Heart right ventricle (tissue), 16 donors: Measurements from ENCODE around the gene NAV1. TPM values are rescaled to one million over a fixed set of nuclear protein-coding genes. Genes with fewer than 3 reads are reported as not detected.
"Not testable (repeated sequence)": the region's sequence is repeated elsewhere in the genome, so short reads cannot be mapped to it uniquely, and the experiment has no call there.

Source experiments
- ATAC-seq, 8 donors: fragments of 200-7000 bp; cut with Tn5 transposase; one replicate each; pipeline ENCODE4 v1.9.1; 2020; ENCODE audit warnings: mild to moderate bottlenecking in 8 of 8, moderate library complexity in 8 of 8, moderate number of reproducible peaks in 1 of 8
- DNase-seq, 2 donors: peaks; one replicate each; pipeline ENCODE4 v3.0.0-alpha.2; 2020
- H3K27ac ChIP-seq, 10 donors: fragments of 200-600 bp; sonication (generic) in 2 of 10; one replicate each; pipeline versions ENCODE4 v1.5.0 to v1.8.0; 2020 to 2022; ENCODE audit warnings: mild to moderate bottlenecking in 3 of 10
- H3K27me3 ChIP-seq, 7 donors: fragments of 200-600 bp; one replicate each; pipeline ENCODE4 v1.8.0; 2021 to 2022; ENCODE audit warnings: mild to moderate bottlenecking in 2 of 7
- H3K36me3 ChIP-seq, 9 donors: fragments of 200-600 bp; sonication (generic) in 1 of 9; one replicate each; pipeline versions ENCODE4 v1.5.0 to v1.8.0; 2020 to 2022; ENCODE audit warnings: mild to moderate bottlenecking in 2 of 9
- H3K4me1 ChIP-seq, 9 donors: fragments of 200-600 bp; sonication (generic) in 1 of 9; one replicate each; pipeline versions ENCODE4 v1.5.0 to v1.8.0; 2020 to 2022; ENCODE audit warnings: mild to moderate bottlenecking in 4 of 9
- H3K4me3 ChIP-seq, 10 donors: fragments of 200-600 bp; sonication (generic) in 2 of 10; one replicate each; pipeline versions ENCODE4 v1.5.0 to v1.8.0; 2020 to 2022; ENCODE audit warnings: mild to moderate bottlenecking in 7 of 10, moderate library complexity in 2 of 10
- H3K9me3 ChIP-seq, 11 donors: fragments of 200-600 bp in 10 of 11; sonication (generic) in 2 of 11; one replicate each; pipeline versions ENCODE4 v1.5.0 to v1.8.0; 2013 to 2022; ENCODE audit warnings: mild to moderate bottlenecking in 2 of 11, control low read depth in 1 of 11, moderate library complexity in 1 of 11
- WGBS, 2 donors: extraction: QIAGEN DNeasy Blood & Tissue Kit; methylation state at CpG; one replicate each; pipeline ENCODE4 v1.1.7; 2013; ENCODE audit warnings: inconsistent platforms in 1 of 2; 5-methylcytosine and 5-hydroxymethylcytosine counted together
- intact Hi-C, 10 donors: fragments of 100-400 bp; cut with DNase I; formaldehyde crosslinking; loops; one replicate each; pipeline versions ENCODE4 v1.11.1 to v1.14.2; 2022
- polyA plus RNA-seq, 2 donors: library from polyadenylated mRNA; stranded (reverse); fragments of 200-250 nt; gene quantifications; one replicate each; pipeline ENCODE4 v1.2.3, GENCODE V29; 2013
- total RNA-seq, 10 donors: library from RNA; stranded (reverse); fragmentation: NEBNext Ultra II Directional in 3 of 10; extraction: Animal tissue kit (Norgen Biotek cat#: 25700) in 3 of 10; gene quantifications; one replicate each; pipeline versions ENCODE4 v1.2.1 to v1.2.4, GENCODE V29; 2021 to 2023
- TF ChIP-seq, protein P1 (sequence below), 9 donors: fragments of 200-600 bp; sonication (generic) in 2 of 9; IDR thresholded peaks; one replicate each; pipeline versions ENCODE4 v1.5.0 to v1.8.0; 2021 to 2022; ENCODE audit warnings: antibody characterized with exemption in 9 of 9, mild to moderate bottlenecking in 5 of 9, moderate library complexity in 1 of 9
- donor health status: Arrhythmogenic right ventricular cardiomyopathy.
- donor health status: ischemic (EF 13 %, LVEDD 7.1; RV severe dilation, severe dysfunction).
- donor health status: healthy with polysubstance abuse.
- donor health status: DM: no; HTN: yes; CAD: no.
- donor health status: DM: no; HTN: no; CAD: no.
- donor health status: ischemic (EF 25% LVEDD 6.9; RV normal size, moderate dysfunction).
- donor health status: ischemic (EF 25% LVEDD 5.7; RV mildly dilated, moderate dysfunction).
- donor health status: healthy.
- donor health status: DM: yes; HTN: yes; CAD: no.
- donor health status: Ischemic cardiomyopathy.
- donor health status: ischemic (EF 35%, LVEDD 5.7; RV mildly dilated, moderate dysfunction).
- donor health status: nonischemic (EF 11% LVEDD 7.7; RV severe dilation, severe dysfunction).
- donor health status: DM: yes; HTN: yes; CAD: no.
- donor health status: PGD.
- donor health status: ischemic (EF 29% LVEDD 5.4; RV normal size, mild dysfunction).
- donor health status: nonischemic (EF 23%, LVEDD 6.1; RV moderate dilation, normal function).

Gene NAV1
- total and polyA plus RNA-seq, 12 donors, result 13.7 to 111 (median 81.8) TPM

DNA sequence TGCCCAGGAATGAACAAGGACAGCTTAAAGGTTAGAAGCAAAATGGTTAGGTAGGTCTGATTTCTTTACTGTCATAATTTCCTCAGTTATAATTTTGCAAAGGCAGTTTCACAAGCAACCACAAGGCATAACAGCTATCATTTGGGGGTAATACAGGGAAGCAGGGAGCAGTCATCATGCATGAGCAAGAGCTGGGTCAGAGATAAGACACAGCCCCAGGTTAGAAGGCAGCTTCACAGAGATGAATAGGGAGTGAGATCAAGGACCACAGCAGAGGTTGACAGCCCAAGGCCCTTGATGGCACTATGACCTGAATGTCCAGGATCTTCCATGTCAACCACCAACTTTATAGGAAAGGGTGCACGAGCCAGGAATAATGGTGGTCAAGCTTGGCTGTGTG, 23.0 kb upstream of the NAV1 start:
- 96 to 97% methylated on average over 1 of the region's 1 CpG for WGBS, 2 donors
- DNase-seq (no peak), ATAC-seq (no peak)
- intact Hi-C loops, result loop anchor here in 1 of 10 donors (5.0 kb wide), 1 partner anchor 34 kb away; no protein-coding TSS in a partner anchor
- H3K27me3 ChIP-seq, result no peaks in the 10 kb centered on the region
- no peaks in the 10 kb centered on the region for H3K9me3 ChIP-seq
- no peak overlapping the region for H3K27ac ChIP-seq
- no peak overlapping the region for H3K4me3 ChIP-seq
- H3K4me1 ChIP-seq, result peaks cover 7 to 29% (median 24%) of the 10 kb centered on the region in 9 donors
- TF ChIP-seq, protein P1, sequence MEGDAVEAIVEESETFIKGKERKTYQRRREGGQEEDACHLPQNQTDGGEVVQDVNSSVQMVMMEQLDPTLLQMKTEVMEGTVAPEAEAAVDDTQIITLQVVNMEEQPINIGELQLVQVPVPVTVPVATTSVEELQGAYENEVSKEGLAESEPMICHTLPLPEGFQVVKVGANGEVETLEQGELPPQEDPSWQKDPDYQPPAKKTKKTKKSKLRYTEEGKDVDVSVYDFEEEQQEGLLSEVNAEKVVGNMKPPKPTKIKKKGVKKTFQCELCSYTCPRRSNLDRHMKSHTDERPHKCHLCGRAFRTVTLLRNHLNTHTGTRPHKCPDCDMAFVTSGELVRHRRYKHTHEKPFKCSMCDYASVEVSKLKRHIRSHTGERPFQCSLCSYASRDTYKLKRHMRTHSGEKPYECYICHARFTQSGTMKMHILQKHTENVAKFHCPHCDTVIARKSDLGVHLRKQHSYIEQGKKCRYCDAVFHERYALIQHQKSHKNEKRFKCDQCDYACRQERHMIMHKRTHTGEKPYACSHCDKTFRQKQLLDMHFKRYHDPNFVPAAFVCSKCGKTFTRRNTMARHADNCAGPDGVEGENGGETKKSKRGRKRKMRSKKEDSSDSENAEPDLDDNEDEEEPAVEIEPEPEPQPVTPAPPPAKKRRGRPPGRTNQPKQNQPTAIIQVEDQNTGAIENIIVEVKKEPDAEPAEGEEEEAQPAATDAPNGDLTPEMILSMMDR (IDR thresholded peaks at IDR 0.05), result no peak
- H3K36me3 ChIP-seq, result peaks cover 0 to 4% (median 0%) of the 10 kb centered on the region in 9 donors

DNA sequence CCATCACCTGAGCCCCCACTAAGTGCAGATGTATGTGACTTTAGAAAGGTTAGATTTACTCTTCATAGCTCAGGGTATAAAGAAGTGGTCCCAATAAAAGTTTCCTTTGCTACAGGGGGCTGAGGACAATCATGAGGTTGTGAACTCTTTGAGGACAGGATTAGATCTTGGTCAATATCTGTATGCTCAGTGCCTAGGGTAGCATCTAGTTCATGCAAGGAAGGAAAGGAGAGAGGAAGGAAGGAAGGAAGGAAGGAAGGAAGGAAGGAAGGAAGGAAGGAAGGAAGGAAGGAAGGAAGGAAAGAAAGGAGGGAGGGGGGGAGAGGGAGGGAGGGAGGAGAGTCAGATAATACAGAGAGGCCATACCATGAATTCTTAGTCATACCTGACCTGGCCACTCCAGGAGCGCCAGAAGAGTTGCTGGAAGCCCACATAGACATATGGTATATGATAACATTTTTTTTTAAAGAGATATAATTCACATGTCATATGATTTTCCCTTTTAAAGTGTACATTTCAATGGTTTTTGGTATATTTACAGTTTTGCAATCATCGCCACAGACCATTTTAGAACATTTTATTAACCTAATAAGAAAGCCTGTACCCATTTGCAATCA, 22.3 kb upstream of the NAV1 start:
- Histone ChIP-seq H3K27me3 (no peaks in the 10 kb centered on the region), H3K27ac (no peak overlapping the region), H3K4me3 (no peak overlapping the region), H3K36me3 (peaks cover 0 to 4% (median 0%) of the 10 kb centered on the region in 9 donors), H3K9me3 (no peaks in the 10 kb centered on the region), H3K4me1 (peaks cover 6 to 22% (median 18%) of the 10 kb centered on the region in 9 donors)
- ATAC-seq, result no peak
- intact Hi-C loops, result loop anchor here in 1 of 10 donors (5.0 kb wide), 1 partner anchor 34 kb away; no protein-coding TSS in a partner anchor
- no peak for DNase-seq
- 71 to 98% methylated on average over 2 of the region's 2 CpGs for WGBS, 2 donors
- TF ChIP-seq, protein P1 (IDR thresholded peaks at IDR 0.05), result no peak

DNA sequence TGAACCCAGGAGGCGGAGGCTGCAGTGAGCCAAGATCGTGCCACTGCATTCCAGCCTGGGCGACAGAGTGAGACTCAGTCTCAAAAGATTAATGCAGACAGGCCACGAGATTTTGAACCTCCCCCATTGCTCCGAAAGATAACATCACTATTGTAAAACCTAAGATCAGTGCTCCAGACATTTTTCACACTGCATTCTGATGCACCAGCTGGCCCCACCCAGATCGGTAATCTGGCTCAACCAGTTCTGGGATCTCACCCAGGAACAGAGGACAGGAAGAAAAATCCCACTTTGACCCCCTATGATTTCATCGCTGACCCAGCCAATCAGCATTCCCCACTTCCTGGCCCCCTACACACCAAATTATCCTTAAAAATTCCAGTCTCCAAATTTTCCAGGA, 21.3 kb upstream of the NAV1 start:
- intact Hi-C loops, result loop anchor here in 1 of 10 donors (5.0 kb wide), 1 partner anchor 35 kb away; no protein-coding TSS in a partner anchor
- TF ChIP-seq, protein P1 (IDR thresholded peaks at IDR 0.05), result no peak
- H3K4me1 ChIP-seq, result peaks cover 2 to 12% (median 8%) of the 10 kb centered on the region in 9 donors
- H3K36me3 ChIP-seq, result peaks cover 0 to 6% (median 0%) of the 10 kb centered on the region in 9 donors
- H3K4me3 ChIP-seq, result no peak overlapping the region
- ATAC-seq (no peak), DNase-seq (no peak)
- no peaks in the 10 kb centered on the region for H3K9me3 ChIP-seq
- WGBS, 2 donors, result 83 to 89% methylated on average over 7 of the region's 7 CpGs
- H3K27me3 ChIP-seq, result no peaks in the 10 kb centered on the region
- no peak overlapping the region for H3K27ac ChIP-seq

DNA sequence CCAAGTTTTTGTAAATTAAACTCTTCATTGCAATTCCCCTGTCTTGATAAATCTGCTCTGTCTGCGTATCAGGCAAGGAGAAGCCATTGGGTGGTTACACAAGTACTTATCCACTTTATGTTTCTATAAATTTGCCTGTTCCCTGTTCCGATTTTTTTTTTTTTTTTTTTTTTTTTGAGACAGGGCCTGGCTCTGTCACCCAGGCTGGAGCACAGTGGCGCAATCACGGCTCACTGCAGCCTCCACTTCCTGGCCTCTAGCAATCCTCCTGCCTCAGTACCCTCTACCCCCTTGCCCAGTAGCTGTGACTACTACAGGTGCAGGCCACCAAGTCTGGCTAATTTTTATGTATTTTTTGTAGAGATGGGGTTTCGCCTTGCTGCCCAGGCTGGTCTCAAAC, 20.9 kb upstream of the NAV1 start:
- WGBS, 2 donors, result 94 to 95% methylated on average over 5 of the region's 5 CpGs
- intact Hi-C loops, result loop anchor here in 1 of 10 donors (5.0 kb wide), 1 partner anchor 36 kb away; no protein-coding TSS in a partner anchor

DNA sequence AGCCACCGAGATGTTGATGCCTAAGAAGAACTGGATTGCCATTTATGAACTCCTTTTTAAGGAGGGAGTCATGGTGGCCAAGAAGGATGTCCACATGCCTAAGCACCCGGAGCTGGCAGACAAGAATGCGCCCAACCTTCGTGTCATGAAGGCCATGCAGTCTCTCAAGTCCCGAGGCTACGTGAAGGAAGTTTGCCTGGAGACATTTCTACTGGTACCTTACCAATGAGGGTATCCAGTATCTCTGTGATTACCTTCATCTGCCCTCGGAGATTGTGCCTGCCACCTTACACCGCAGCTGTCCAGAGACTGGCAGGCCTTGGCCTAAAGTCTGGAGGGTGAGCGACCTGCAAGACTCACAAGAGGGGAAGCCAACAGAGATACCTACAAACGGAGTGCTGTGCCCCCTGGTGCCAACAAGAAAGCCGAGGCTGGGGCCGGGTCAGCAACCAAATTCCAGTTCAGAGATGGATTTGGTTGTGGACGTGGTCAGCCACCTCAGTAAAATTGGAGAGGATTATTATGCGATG, 18.8 kb upstream of the NAV1 start:
- WGBS, 2 donors, result 80 to 88% methylated on average over 14 of the region's 14 CpGs
- DNase-seq, ATAC-seq, H3K4me3 ChIP-seq, intact Hi-C loops, H3K27ac ChIP-seq, H3K27me3 ChIP-seq, H3K4me1 ChIP-seq: not testable (repeated sequence)
- Histone ChIP-seq H3K9me3 (peaks cover 0 to 21% (median 0%) of the 10 kb centered on the region in 11 donors), H3K36me3 (peaks cover 0 to 11% (median 0%) of the 10 kb centered on the region in 9 donors)

More for the DNA sequence above, 20.9 kb upstream of the NAV1 start:
- H3K4me1 ChIP-seq, result peaks cover 0 to 7% (median 4%) of the 10 kb centered on the region in 9 donors
- H3K27me3 ChIP-seq, result no peaks in the 10 kb centered on the region
- H3K9me3 ChIP-seq, result peaks cover 0 to 2% (median 0%) of the 10 kb centered on the region in 11 donors
- peaks cover 0 to 6% (median 0%) of the 10 kb centered on the region in 9 donors for H3K36me3 ChIP-seq
- ATAC-seq (no peak), DNase-seq (no peak)
- TF ChIP-seq, protein P1 (IDR thresholded peaks at IDR 0.05), result no peak
- H3K27ac ChIP-seq, result no peak overlapping the region
- no peak overlapping the region for H3K4me3 ChIP-seq
